ENCODE data around the gene CCR3.

CCR3 gene

GRCh38 chr3:46208167-46208704 lies 34.0 kb upstream of the CCR3 start, which contains the start of gene CCR1:
Gene CCR1, minus strand, starts transcription at chr3:46208313. Its CDS starts 4,000 bp downstream, at chr3:46204313.
- TF ChIP-seq CREB1 (IDR thresholded peaks at IDR 0.05; ENCODE audit: low read depth), result no peak
- TF ChIP-seq FOXM1 (IDR thresholded peaks at IDR 0.05; ENCODE audit: borderline replicate concordance, low read depth), result no peak
- TF ChIP-seq TCF12 (IDR thresholded peaks at IDR 0.05; ENCODE audit: low read depth), result no peak
- TF ChIP-seq, protein P1, sequence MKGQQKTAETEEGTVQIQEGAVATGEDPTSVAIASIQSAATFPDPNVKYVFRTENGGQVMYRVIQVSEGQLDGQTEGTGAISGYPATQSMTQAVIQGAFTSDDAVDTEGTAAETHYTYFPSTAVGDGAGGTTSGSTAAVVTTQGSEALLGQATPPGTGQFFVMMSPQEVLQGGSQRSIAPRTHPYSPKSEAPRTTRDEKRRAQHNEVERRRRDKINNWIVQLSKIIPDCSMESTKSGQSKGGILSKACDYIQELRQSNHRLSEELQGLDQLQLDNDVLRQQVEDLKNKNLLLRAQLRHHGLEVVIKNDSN (IDR thresholded peaks at IDR 0.05), result no peak
- TF ChIP-seq RAD21 (IDR thresholded peaks at IDR 0.05; ENCODE audit: low read depth), result peak; percentile 76
- TF ChIP-seq TAF1 (IDR thresholded peaks at IDR 0.05; ENCODE audit: low read depth), result no peak
- TF ChIP-seq CEBPB (IDR thresholded peaks at IDR 0.05), result no peak

DNA sequence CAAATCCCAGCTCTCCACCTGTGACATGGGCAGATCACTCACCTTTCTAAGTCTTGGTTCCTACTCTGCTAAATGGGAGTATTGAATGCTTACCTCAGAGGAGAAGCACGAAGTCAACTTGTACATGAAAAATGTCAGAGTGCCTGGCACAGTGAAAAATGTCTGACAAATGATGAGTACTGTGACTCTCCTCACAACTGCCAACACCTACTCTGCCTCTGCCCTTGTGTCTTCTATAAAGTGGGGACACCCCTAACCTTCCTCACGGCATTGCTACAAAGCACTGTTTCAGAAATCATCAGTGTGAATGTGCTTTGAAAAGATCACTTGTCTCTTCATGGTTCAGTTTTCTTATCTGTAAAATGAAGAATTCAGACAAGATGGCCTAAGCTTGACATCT lies 33.2 kb upstream of the CCR3 start:
- TF ChIP-seq ZBTB7A (IDR thresholded peaks at IDR 0.05; ENCODE audit: low read depth), result no peak
- TF ChIP-seq, protein P1 (IDR thresholded peaks at IDR 0.05), result no peak
- TF ChIP-seq RAD21 (IDR thresholded peaks at IDR 0.05; ENCODE audit: low read depth), result no peak
- no peak for TF ChIP-seq TCF12 (IDR thresholded peaks at IDR 0.05; ENCODE audit: low read depth)
- no peak for TF ChIP-seq CREB1 (IDR thresholded peaks at IDR 0.05; ENCODE audit: low read depth)
- TF ChIP-seq YY1 (IDR thresholded peaks at IDR 0.05; ENCODE audit: low read depth), result no peak
- TF ChIP-seq, protein P2, sequence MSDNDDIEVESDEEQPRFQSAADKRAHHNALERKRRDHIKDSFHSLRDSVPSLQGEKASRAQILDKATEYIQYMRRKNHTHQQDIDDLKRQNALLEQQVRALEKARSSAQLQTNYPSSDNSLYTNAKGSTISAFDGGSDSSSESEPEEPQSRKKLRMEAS (IDR thresholded peaks at IDR 0.05), result no peak
- no peak for TF ChIP-seq EP300 (IDR thresholded peaks at IDR 0.05; ENCODE audit: borderline replicate concordance)
- no peak for TF ChIP-seq FOXM1 (IDR thresholded peaks at IDR 0.05; ENCODE audit: borderline replicate concordance, low read depth)

GRCh38 chr3:46209746-46210470 lies 32.4 kb upstream of the CCR3 start:
- TF ChIP-seq TEAD4 (IDR thresholded peaks at IDR 0.05), result no peak
- TF ChIP-seq EP300 (IDR thresholded peaks at IDR 0.05; ENCODE audit: borderline replicate concordance), result no peak
- TF ChIP-seq, protein P1 (IDR thresholded peaks at IDR 0.05), result no peak
- TF ChIP-seq, protein P2 (IDR thresholded peaks at IDR 0.05), result no peak
- TF ChIP-seq YY1 (IDR thresholded peaks at IDR 0.05; ENCODE audit: low read depth), result no peak
- no peak for TF ChIP-seq TCF12 (IDR thresholded peaks at IDR 0.05; ENCODE audit: low read depth)
- TF ChIP-seq REST (IDR thresholded peaks at IDR 0.05; ENCODE audit: low read depth), result no peak
- no peak for TF ChIP-seq NFIC (IDR thresholded peaks at IDR 0.05)
- no peak for TF ChIP-seq CEBPB (IDR thresholded peaks at IDR 0.05)
- TF ChIP-seq RAD21 (IDR thresholded peaks at IDR 0.05; ENCODE audit: low read depth), result no peak
- TF ChIP-seq FOXM1 (IDR thresholded peaks at IDR 0.05; ENCODE audit: borderline replicate concordance, low read depth), result no peak
- TF ChIP-seq TAF1 (IDR thresholded peaks at IDR 0.05; ENCODE audit: low read depth), result no peak
- TF ChIP-seq EGR1 (IDR thresholded peaks at IDR 0.05), result no peak
- no peak for TF ChIP-seq ZBTB7A (IDR thresholded peaks at IDR 0.05; ENCODE audit: low read depth)
- no peak for TF ChIP-seq CREB1 (IDR thresholded peaks at IDR 0.05; ENCODE audit: low read depth)

GRCh38 chr3:46212101-46212500 lies 30.2 kb upstream of the CCR3 start:
- no peak for TF ChIP-seq TEAD4 (IDR thresholded peaks at IDR 0.05)
- TF ChIP-seq CEBPB (IDR thresholded peaks at IDR 0.05), result no peak
- no peak for TF ChIP-seq EP300 (IDR thresholded peaks at IDR 0.05; ENCODE audit: borderline replicate concordance)
- no peak for TF ChIP-seq REST (IDR thresholded peaks at IDR 0.05; ENCODE audit: low read depth)
- TF ChIP-seq, protein P2 (IDR thresholded peaks at IDR 0.05), result no peak
- no peak for TF ChIP-seq NFIC (IDR thresholded peaks at IDR 0.05)
- TF ChIP-seq FOXM1 (IDR thresholded peaks at IDR 0.05; ENCODE audit: borderline replicate concordance, low read depth), result no peak
- TF ChIP-seq ZBTB7A (IDR thresholded peaks at IDR 0.05; ENCODE audit: low read depth), result no peak

GRCh38 chr3:46213201-46213600 lies 29.1 kb upstream of the CCR3 start:
- TF ChIP-seq EGR1 (IDR thresholded peaks at IDR 0.05) (no peak), CREB1 (IDR thresholded peaks at IDR 0.05; ENCODE audit: low read depth) (no peak), REST (IDR thresholded peaks at IDR 0.05; ENCODE audit: low read depth) (no peak), TCF12 (IDR thresholded peaks at IDR 0.05; ENCODE audit: low read depth) (no peak), TEAD4 (IDR thresholded peaks at IDR 0.05) (no peak), RAD21 (IDR thresholded peaks at IDR 0.05; ENCODE audit: low read depth) (no peak), FOXM1 (IDR thresholded peaks at IDR 0.05; ENCODE audit: borderline replicate concordance, low read depth) (no peak), EP300 (IDR thresholded peaks at IDR 0.05; ENCODE audit: borderline replicate concordance) (no peak), TAF1 (IDR thresholded peaks at IDR 0.05; ENCODE audit: low read depth) (no peak), CEBPB (IDR thresholded peaks at IDR 0.05) (no peak)

Data from Ishikawa (cell line).